DND-41 (cell line): ENCODE results near the gene FXYD6.

Experiments
- EZH2 ChIP-seq: IDR thresholded peaks from 3 replicates; pipeline ENCODE4 v1.6.1; 2012; ENCODE audit warnings: borderline replicate concordance, low read depth, mild to moderate bottlenecking, moderate library complexity, low read length, inconsistent platforms; ENCODE audit not compliant: severe bottlenecking
- TF ChIP-seq, protein P1 (sequence below): IDR thresholded peaks from 2 replicates; pipeline ENCODE4 v1.5.1; 2012; ENCODE audit warnings: borderline replicate concordance, low read length, moderate library complexity, mild to moderate bottlenecking; ENCODE audit not compliant: poor library complexity, severe bottlenecking; ENCODE audit errors: extremely low read depth

GRCh38 chr11:117836077-117836960, 40.1 kb downstream of the FXYD6 start:
- TF ChIP-seq, protein P1, sequence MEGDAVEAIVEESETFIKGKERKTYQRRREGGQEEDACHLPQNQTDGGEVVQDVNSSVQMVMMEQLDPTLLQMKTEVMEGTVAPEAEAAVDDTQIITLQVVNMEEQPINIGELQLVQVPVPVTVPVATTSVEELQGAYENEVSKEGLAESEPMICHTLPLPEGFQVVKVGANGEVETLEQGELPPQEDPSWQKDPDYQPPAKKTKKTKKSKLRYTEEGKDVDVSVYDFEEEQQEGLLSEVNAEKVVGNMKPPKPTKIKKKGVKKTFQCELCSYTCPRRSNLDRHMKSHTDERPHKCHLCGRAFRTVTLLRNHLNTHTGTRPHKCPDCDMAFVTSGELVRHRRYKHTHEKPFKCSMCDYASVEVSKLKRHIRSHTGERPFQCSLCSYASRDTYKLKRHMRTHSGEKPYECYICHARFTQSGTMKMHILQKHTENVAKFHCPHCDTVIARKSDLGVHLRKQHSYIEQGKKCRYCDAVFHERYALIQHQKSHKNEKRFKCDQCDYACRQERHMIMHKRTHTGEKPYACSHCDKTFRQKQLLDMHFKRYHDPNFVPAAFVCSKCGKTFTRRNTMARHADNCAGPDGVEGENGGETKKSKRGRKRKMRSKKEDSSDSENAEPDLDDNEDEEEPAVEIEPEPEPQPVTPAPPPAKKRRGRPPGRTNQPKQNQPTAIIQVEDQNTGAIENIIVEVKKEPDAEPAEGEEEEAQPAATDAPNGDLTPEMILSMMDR = no peak
- TF ChIP-seq EZH2 = no peak
